Fibroblast of mammary gland (primary cell): ENCODE measurements around the gene FOSB.

Experiments used
- DNase-seq: peaks from one replicate; pipeline ENCODE4 v3.0.0-alpha.2; 2010; ENCODE audit warnings: low read depth
- H3K4me3 ChIP-seq: 2 replicates; pipeline ENCODE4 v1.5.1; 2011; ENCODE audit warnings: low read depth, mild to moderate bottlenecking, low read length, moderate library complexity; ENCODE audit not compliant: control insufficient read depth
- CTCF ChIP-seq: conservative IDR thresholded peaks from 2 replicates; pipeline ENCODE4 v1.5.1; 2011; ENCODE audit warnings: low read depth, low read length, inconsistent platforms; ENCODE audit not compliant: control insufficient read depth, insufficient read depth

The FOSB gene

GRCh38 chr19:45484273-45484945 is 16.6 kb downstream of the FOSB start:
- DNase-seq = peak; percentile 78
- H3K4me3 ChIP-seq = no peak overlapping the region
- TF ChIP-seq CTCF = no peak

GRCh38 chr19:45485305-45486077 is 17.7 kb downstream of the FOSB start:
- peak; percentile 92 for TF ChIP-seq CTCF
- peak overlapping the region; percentile 73 for H3K4me3 ChIP-seq
- DNase-seq = peak; percentile 92

GRCh38 chr19:45488708-45489107 is 20.9 kb downstream of the FOSB start:
- DNase-seq = no peak
- H3K4me3 ChIP-seq = no peak overlapping the region
- TF ChIP-seq CTCF = no peak

GRCh38 chr19:45489216-45489855 is 21.5 kb downstream of the FOSB start:
- TF ChIP-seq CTCF = no peak
- no peak overlapping the region for H3K4me3 ChIP-seq
- DNase-seq = no peak

GRCh38 chr19:45492137-45492626 is 24.4 kb downstream of the FOSB start:
- TF ChIP-seq CTCF = no peak
- H3K4me3 ChIP-seq = peak overlapping the region; percentile 59
- DNase-seq = no peak

- DNase-seq = peak; percentile 67
- H3K4me3 ChIP-seq = peak overlapping the region; percentile 59
- no peak for TF ChIP-seq CTCF
Measured at GRCh38 chr19:45492627-45493470, 25.1 kb downstream of the FOSB start.
